IMR-90 (cell line): Measurements from ENCODE around the gene KCNK18. TPM values are rescaled to one million over a fixed set of nuclear protein-coding genes. Genes with fewer than 3 reads are reported as not detected.

Experiments used
- ATAC-seq: fragments of 200-7000 bp; cut with Tn5 transposase; 2 replicates; pipeline ENCODE4 v1.9.1; 2020; ENCODE audit warnings: low read depth, mild to moderate bottlenecking, moderate library complexity
- BruUV-seq: library from RNA; stranded (reverse); fragments of 400-500 nt; replicated peaks from 2 replicates; lab custom pipeline; 2021; lab: Mats Ljungman, UMichigan
- CTCF ChIA-PET: fragments of 300-600 bp; formaldehyde crosslinking; extraction: SDS; loops from one replicate; lab custom pipeline; 2021; ENCODE audit warnings: antibody characterized with exemption; lab: Yijun Ruan, JAX
- POLR2A ChIA-PET: fragments of 300-600 bp; sonication (Branson Sonifier 250); formaldehyde crosslinking; loops from one replicate; lab custom pipeline; 2022; ENCODE audit warnings: antibody characterized with exemption; ENCODE audit not compliant: unreplicated experiment; lab: Charles Lee
- DNase-seq: peaks from one replicate; pipeline ENCODE4 v3.0.0; 2013
- H2AFZ ChIP-seq: replicated peaks from 2 replicates; pipeline ENCODE3; 2013; ENCODE audit warnings: low read length, mild to moderate bottlenecking; ENCODE audit not compliant: poor library complexity
- H2AK5ac ChIP-seq: 2 replicates; pipeline ENCODE4 v1.6.1; 2013; ENCODE audit warnings: low read depth, low read length, inconsistent platforms
- H2AK9ac ChIP-seq: replicated peaks from 2 replicates; pipeline ENCODE3; 2013; ENCODE audit warnings: mild to moderate bottlenecking, low read depth, low read length, moderate library complexity; ENCODE audit not compliant: poor library complexity
- H2BK120ac ChIP-seq: 2 replicates; pipeline ENCODE4 v1.6.1; 2013; ENCODE audit warnings: low read depth, low read length, inconsistent platforms
- H2BK15ac ChIP-seq: 3 replicates; pipeline ENCODE4 v1.6.1; 2013; ENCODE audit warnings: low read depth, low read length, inconsistent platforms
- H2BK20ac ChIP-seq: 2 replicates; pipeline ENCODE4 v1.6.1; 2013; ENCODE audit warnings: low read depth, mild to moderate bottlenecking, inconsistent platforms, low read length, moderate library complexity
- H2BK5ac ChIP-seq: 2 replicates; pipeline ENCODE4 v1.6.1; 2013; ENCODE audit warnings: mild to moderate bottlenecking, low read depth, low read length, inconsistent platforms; ENCODE audit not compliant: poor library complexity, severe bottlenecking
- H3K14ac ChIP-seq: replicated peaks from 2 replicates; pipeline ENCODE4 v1.6.1; 2013; ENCODE audit warnings: low read depth, low read length, inconsistent platforms
- H3K18ac ChIP-seq: 2 replicates; pipeline ENCODE4 v1.6.1; 2013; ENCODE audit warnings: low read depth, low read length, control low read depth
- H3K23ac ChIP-seq: 2 replicates; pipeline ENCODE4 v1.6.1; 2013; ENCODE audit warnings: low read depth, low read length, inconsistent platforms
- H3K27ac ChIP-seq: 2 replicates; pipeline ENCODE4 v1.5.1; 2013; ENCODE audit warnings: mild to moderate bottlenecking, control low read depth, low read length; ENCODE audit not compliant: insufficient read depth
- H3K27me3 ChIP-seq: 2 replicates; pipeline ENCODE4 v1.6.1; 2013; ENCODE audit warnings: low read length; ENCODE audit not compliant: control insufficient read depth, insufficient read depth
- H3K36me3 ChIP-seq: 2 replicates; pipeline ENCODE4 v1.6.1; 2013; ENCODE audit warnings: low read length, mixed read lengths; ENCODE audit not compliant: control insufficient read depth, insufficient read depth
- H3K4ac ChIP-seq: 2 replicates; pipeline ENCODE4 v1.6.1; 2013; ENCODE audit warnings: low read depth, low read length, inconsistent platforms
- H3K4me1 ChIP-seq: 2 replicates; pipeline ENCODE4 v1.6.1; 2013; ENCODE audit warnings: low read length, mixed read lengths; ENCODE audit not compliant: control insufficient read depth, insufficient read depth
- H3K4me2 ChIP-seq: 2 replicates; pipeline ENCODE4 v1.6.1; 2013; ENCODE audit warnings: low read depth, mild to moderate bottlenecking, control low read depth, low read length, moderate library complexity
- H3K4me3 ChIP-seq: 2 replicates; pipeline ENCODE4 v1.5.1; 2013; ENCODE audit warnings: low read depth, mild to moderate bottlenecking, control low read depth, low read length, moderate library complexity; ENCODE audit not compliant: insufficient read depth
- H3K56ac ChIP-seq: 2 replicates; pipeline ENCODE4 v1.6.1; 2013; ENCODE audit warnings: low read length, inconsistent platforms; ENCODE audit not compliant: insufficient read depth; ENCODE audit errors: extremely low read depth
- H3K79me1 ChIP-seq, 2 experiments: 2 replicates each; pipeline ENCODE4 v1.6.1; 2013; ENCODE audit warnings: low read length in 2 of 2, inconsistent platforms in 1 of 2, low read depth in 1 of 2
- H3K9ac ChIP-seq: 2 replicates; pipeline ENCODE4 v1.6.1; 2013; ENCODE audit warnings: low read depth, low read length, control low read depth
- H3K9me1 ChIP-seq: 2 replicates; pipeline ENCODE4 v1.6.1; 2013; ENCODE audit warnings: low read length, inconsistent platforms; ENCODE audit not compliant: insufficient read depth
- H3K9me3 ChIP-seq: 2 replicates; pipeline ENCODE4 v1.6.1; 2013; ENCODE audit warnings: low read length; ENCODE audit not compliant: control insufficient read depth, insufficient read depth
- H4K20me1 ChIP-seq: 2 replicates; pipeline ENCODE4 v1.6.1; 2013; ENCODE audit warnings: low read length, inconsistent platforms; ENCODE audit not compliant: insufficient read depth
- H4K5ac ChIP-seq: 2 replicates; pipeline ENCODE4 v1.6.1; 2013; ENCODE audit warnings: mild to moderate bottlenecking, low read depth, low read length, control low read depth
- H4K8ac ChIP-seq, 2 experiments: 2 replicates each; pipeline ENCODE4 v1.6.1; 2013; ENCODE audit warnings: low read depth in 2 of 2, low read length in 2 of 2, control low read depth in 1 of 2, inconsistent platforms in 1 of 2
- H4K91ac ChIP-seq: 2 replicates; pipeline ENCODE4 v1.6.1; 2013; ENCODE audit warnings: low read depth, low read length, inconsistent platforms; ENCODE audit not compliant: insufficient read depth
- BHLHE40 ChIP-seq: fragments of 150-350 bp; IDR thresholded peaks from 2 replicates; pipeline ENCODE4 v1.6.1; 2016; ENCODE audit warnings: mild to moderate bottlenecking, low read depth, low read length
- CEBPB ChIP-seq: IDR thresholded peaks from 2 replicates; pipeline ENCODE4 v1.6.1; 2012; ENCODE audit warnings: low read depth, low read length, improper control_type of control experiment
- MAFK ChIP-seq: IDR thresholded peaks from 2 replicates; pipeline ENCODE4 v1.6.1; 2012; ENCODE audit warnings: low read depth, low read length, improper control_type of control experiment
- MXI1 ChIP-seq: IDR thresholded peaks from 2 replicates; pipeline ENCODE4 v1.6.1; 2012; ENCODE audit warnings: low read depth, mild to moderate bottlenecking, low read length, moderate library complexity, borderline replicate concordance
- NFE2L2 ChIP-seq: fragments of 150-350 bp; IDR thresholded peaks from 2 replicates; pipeline ENCODE4 v1.6.1; 2016; ENCODE audit warnings: low read depth, mild to moderate bottlenecking, low read length
- RAD21 ChIP-seq: IDR thresholded peaks from 2 replicates; pipeline ENCODE4 v1.6.1; 2012; ENCODE audit warnings: low read length, improper control_type of control experiment
- RCOR1 ChIP-seq: IDR thresholded peaks from 2 replicates; pipeline ENCODE4 v1.6.1; 2012; ENCODE audit warnings: mild to moderate bottlenecking, low read length, improper control_type of control experiment; ENCODE audit not compliant: insufficient replicate concordance
- RFX5 ChIP-seq: IDR thresholded peaks from 2 replicates; pipeline ENCODE4 v1.8.0; 2012; ENCODE audit warnings: low read depth, mild to moderate bottlenecking, low read length, moderate library complexity
- SMC3 ChIP-seq: fragments of 150-350 bp; IDR thresholded peaks from 2 replicates; pipeline ENCODE4 v1.6.1; 2016; ENCODE audit warnings: low read depth, mild to moderate bottlenecking, antibody characterized with exemption, low read length, moderate library complexity
- USF2 ChIP-seq: fragments of 150-350 bp; IDR thresholded peaks from 2 replicates; pipeline ENCODE4 v1.6.1; 2017; ENCODE audit warnings: mild to moderate bottlenecking, antibody characterized with exemption, low read length, low read depth
- WGBS, 2 experiments: methylation state at CpG; one replicate each; pipeline versions ENCODE4 v1.1.5 to v1.1.7; 2013; ENCODE audit warnings: missing lambda C conversion rate in 2 of 2; ENCODE audit not compliant: insufficient read length in 1 of 2; ENCODE audit errors: extremely low coverage in 2 of 2; 5-methylcytosine and 5-hydroxymethylcytosine counted together
- dilution Hi-C: fragments of 300-500 bp; cut with HindIII; formaldehyde crosslinking; loops from one replicate; pipeline ENCODE4 v1.14.3; 2018; ENCODE audit warnings: low sequenced_read_pairs; ENCODE audit not compliant: unreplicated experiment
- in situ Hi-C: fragments of 300-500 bp; cut with MboI; formaldehyde crosslinking; loops from 3 replicates; pipeline ENCODE4 v1.14.3; 2019; ENCODE audit warnings: low sequenced_read_pairs, inconsistent platforms, mixed read lengths
- intact Hi-C: fragments of 100-400 bp; cut with micrococcal nuclease; formaldehyde crosslinking; loops from 2 replicates; pipeline ENCODE4 v1.10.0; 2022
- polyA plus RNA-seq, 3 experiments: library from polyadenylated mRNA; depleted of rRNA; stranded (reverse); fragments of >200 nt; gene quantifications; 2 replicates each; pipeline ENCODE4 v1.2.3, GENCODE V29; 2012; ENCODE audit warnings: low replicate concordance in 1 of 3
- total RNA-seq: library from RNA; depleted of rRNA; stranded (reverse); fragments of >200 nt; gene quantifications from 2 replicates; pipeline ENCODE4 v1.2.3, GENCODE V29; 2012

Gene KCNK18
- total and polyA plus RNA-seq, 2 of the 4 experiments (the other 2 are of a cell fraction): not detected

- no peaks in the 10 kb centered on the region for H3K9me1 ChIP-seq
- H2BK20ac ChIP-seq: no peak overlapping the region
- no peak overlapping the region for H3K27ac ChIP-seq
- DNase-seq (no peak), ATAC-seq (no peak)
- no peak overlapping the region for H3K4me3 ChIP-seq
- no peaks in the 10 kb centered on the region for H3K4me1 ChIP-seq
- no peaks in the 10 kb centered on the region for H4K20me1 ChIP-seq
- no peak overlapping the region for H4K5ac ChIP-seq
- WGBS, 2 experiments: no CpG with 5 or more reads among the region's 8 CpGs
- no peaks in the 10 kb centered on the region for H3K79me1 ChIP-seq
- H2AFZ ChIP-seq: no peak overlapping the region
- dilution Hi-C loops: no loop called here
- no peak overlapping the region for H3K14ac ChIP-seq
- no peak for TF ChIP-seq MXI1
- TF ChIP-seq CEBPB: no peak
- TF ChIP-seq RCOR1: no peak
- TF ChIP-seq SMC3: no peak
- TF ChIP-seq USF2: no peak
- TF ChIP-seq MAFK: no peak
- no peak for TF ChIP-seq NFE2L2
- TF ChIP-seq RFX5: no peak
- no peak for TF ChIP-seq BHLHE40
- TF ChIP-seq RAD21: no peak
- no peak overlapping the region for H4K91ac ChIP-seq
- no peak overlapping the region for H4K8ac ChIP-seq
- peaks cover 35% of the 10 kb centered on the region for H3K27me3 ChIP-seq
- no peak overlapping the region for H3K4ac ChIP-seq
- no peaks in the 10 kb centered on the region for H3K9me3 ChIP-seq
- intact Hi-C loops: no loop called here
- H3K36me3 ChIP-seq: no peaks in the 10 kb centered on the region
- H3K9ac ChIP-seq: no peak overlapping the region
- no peak overlapping the region for H2AK9ac ChIP-seq
- no peak overlapping the region for H2AK5ac ChIP-seq
- H3K18ac ChIP-seq: no peak overlapping the region
- H2BK5ac ChIP-seq: no peak overlapping the region
- H2BK120ac ChIP-seq: no peak overlapping the region
- POLR2A ChIA-PET: no interaction called here
- in situ Hi-C loops: no loop called here
- no peak overlapping the region for H3K23ac ChIP-seq
- no peak overlapping the region for H2BK15ac ChIP-seq
- CTCF ChIA-PET: interaction anchor here (0.6 to 1.6 kb wide), 3 partner anchors 17 to 76 kb away, joined by 3 read pairs; no protein-coding TSS in a partner anchor
- no TSS peak for BruUV-seq
- no peak overlapping the region for H3K56ac ChIP-seq
- H3K4me2 ChIP-seq: no peak overlapping the region
Measured at GRCh38 chr10:117242463-117242832, 45.2 kb downstream of the KCNK18 start.
